H1 (cell line): ENCODE measurements around the gene C12orf56. TPM values are rescaled to one million over a fixed set of nuclear protein-coding genes. Genes with fewer than 3 reads are reported as not detected.

Experiments
- CTCF ChIA-PET: fragments of 300-600 bp; sonication (Branson Sonifier 250); formaldehyde crosslinking; loops from one replicate; lab custom pipeline; 2021; ENCODE audit not compliant: partially characterized antibody; lab: Charles Lee
- POLR2A ChIA-PET: fragments of 300-600 bp; sonication (Branson Sonifier 250); formaldehyde crosslinking; loops from one replicate; lab custom pipeline; 2021; ENCODE audit warnings: inconsistent platforms; ENCODE audit not compliant: partially characterized antibody; lab: Charles Lee
- DNase-seq, 2 experiments: peaks; one replicate each; pipeline versions ENCODE4 v3.0.0 to v3.0.0-alpha.2; 2010 to 2022; ENCODE audit warnings: low spot score in 2 of 2, low read depth in 1 of 2, mixed read lengths in 1 of 2
- FAIRE-seq: peaks from 2 replicates; lab custom pipeline; 2011; peaks lifted over from hg19 to GRCh38; lab: Jason Lieb, UNC
- H2AFZ ChIP-seq: 2 replicates; pipeline ENCODE4 v1.8.1; 2012; ENCODE audit warnings: low read length, inconsistent platforms
- H2AK5ac ChIP-seq: 2 replicates; pipeline ENCODE4 v1.6.1; 2013; ENCODE audit warnings: low read depth, low read length
- H2BK120ac ChIP-seq: replicated peaks from 2 replicates; pipeline ENCODE3; 2013; ENCODE audit warnings: low read depth, low read length, inconsistent platforms
- H2BK12ac ChIP-seq: 2 replicates; pipeline ENCODE4 v1.6.1; 2013; ENCODE audit warnings: low read depth, low read length
- H2BK15ac ChIP-seq: 2 replicates; pipeline ENCODE4 v1.6.1; 2013; ENCODE audit warnings: low read length
- H2BK20ac ChIP-seq: 2 replicates; pipeline ENCODE4 v1.6.1; 2013; ENCODE audit warnings: low read length
- H2BK5ac ChIP-seq: 2 replicates; pipeline ENCODE4 v1.6.1; 2013; ENCODE audit warnings: low read depth, low read length
- H3K14ac ChIP-seq: 2 replicates; pipeline ENCODE4 v1.6.1; 2013; ENCODE audit warnings: inconsistent platforms; ENCODE audit not compliant: insufficient read length
- H3K18ac ChIP-seq: 2 replicates; pipeline ENCODE4 v1.6.1; 2013; ENCODE audit warnings: low read length; ENCODE audit errors: extremely low read depth
- H3K23ac ChIP-seq: 2 replicates; pipeline ENCODE4 v1.6.1; 2013; ENCODE audit warnings: inconsistent platforms; ENCODE audit not compliant: insufficient read length
- H3K23me2 ChIP-seq: 2 replicates; pipeline ENCODE4 v1.6.1; 2013; ENCODE audit warnings: low read depth, low read length
- H3K27ac ChIP-seq: 2 replicates; pipeline ENCODE4 v1.6.1; 2011; ENCODE audit warnings: low read depth, low read length, inconsistent platforms
- H3K27me3 ChIP-seq, 4 experiments: replicated peaks in 1 of 4; 1 replicate in 1 of 4; 2 replicates in 3 of 4; pipeline versions ENCODE4 v1.6.1 to v1.8.1; 2011 to 2013; ENCODE audit warnings: low read length in 3 of 4, mild to moderate bottlenecking in 3 of 4, inconsistent platforms in 2 of 4, mixed read lengths in 2 of 4, moderate library complexity in 1 of 4; ENCODE audit not compliant: control insufficient read depth in 3 of 4, insufficient read depth in 3 of 4; ENCODE audit errors: extremely low read depth in 1 of 4
- H3K36me3 ChIP-seq, 4 experiments: 2 replicates each; pipeline versions ENCODE4 v1.6.1 to v1.8.1; 2011 to 2013; ENCODE audit warnings: mild to moderate bottlenecking in 4 of 4, low read length in 3 of 4, moderate library complexity in 2 of 4, control low read depth in 1 of 4, inconsistent platforms in 1 of 4; ENCODE audit not compliant: insufficient read depth in 4 of 4, control insufficient read depth in 2 of 4
- H3K4ac ChIP-seq: replicated peaks from 2 replicates; pipeline ENCODE3; 2013; ENCODE audit warnings: low read length, low read depth, mixed read lengths, inconsistent platforms; ENCODE audit not compliant: insufficient read length
- H3K4me1 ChIP-seq, 4 experiments: replicated peaks in 1 of 4; 1 replicate in 1 of 4; 2 replicates in 3 of 4; pipeline versions ENCODE4 v1.6.1 to v1.8.1; 2011 to 2013; ENCODE audit warnings: low read length in 3 of 4, inconsistent platforms in 2 of 4, mixed read lengths in 1 of 4; ENCODE audit not compliant: insufficient read depth in 4 of 4, control insufficient read depth in 3 of 4
- H3K4me2 ChIP-seq, 2 experiments: 2 replicates each; pipeline versions ENCODE4 v1.6.1 to v1.8.1; 2011 to 2013; ENCODE audit warnings: low read depth in 2 of 2, low read length in 2 of 2, control low read depth in 1 of 2, inconsistent platforms in 1 of 2, mild to moderate bottlenecking in 1 of 2; ENCODE audit not compliant: insufficient read depth in 1 of 2
- H3K4me3 ChIP-seq, 4 experiments: fragments of 200-600, 300-600 bp in 1 of 4; sonication (generic), shearing (Covaris generic), sonication (Bioruptor Twin) in 1 of 4; 2 replicates each; pipeline versions ENCODE4 v1.5.1 to v1.8.1; 2011 to 2016; ENCODE audit warnings: low read length in 4 of 4, low read depth in 3 of 4, control low read depth in 2 of 4, inconsistent platforms in 2 of 4, mild to moderate bottlenecking in 2 of 4, mixed read lengths in 1 of 4, moderate library complexity in 1 of 4; ENCODE audit not compliant: insufficient read depth in 2 of 4; ENCODE audit errors: extremely low read depth in 1 of 4
- H3K56ac ChIP-seq: replicated peaks from 2 replicates; pipeline ENCODE3; 2013; ENCODE audit warnings: low read depth, mild to moderate bottlenecking, mixed read lengths, low read length, inconsistent platforms; ENCODE audit not compliant: insufficient read length
- H3K79me1 ChIP-seq: 2 replicates; pipeline ENCODE4 v1.6.1; 2013; ENCODE audit warnings: low read depth, low read length, control low read depth
- H3K79me2 ChIP-seq, 2 experiments: 2 replicates each; pipeline versions ENCODE4 v1.6.1 to v1.8.1; 2012 to 2013; ENCODE audit warnings: low read length in 2 of 2, mild to moderate bottlenecking in 2 of 2, inconsistent platforms in 1 of 2; ENCODE audit not compliant: insufficient read depth in 2 of 2, control insufficient read depth in 1 of 2
- H3K9ac ChIP-seq, 4 experiments: replicated peaks in 1 of 4; 1 replicate in 1 of 4; 2 replicates in 3 of 4; pipeline versions ENCODE4 v1.6.1 to v1.8.1; 2011 to 2013; ENCODE audit warnings: low read depth in 3 of 4, low read length in 3 of 4, control low read depth in 2 of 4, mild to moderate bottlenecking in 2 of 4, moderate library complexity in 2 of 4, inconsistent platforms in 1 of 4; ENCODE audit errors: extremely low read depth in 1 of 4
- H3K9me3 ChIP-seq, 2 experiments: 2 replicates each; pipeline versions ENCODE4 v1.6.1 to v1.8.1; 2012 to 2013; ENCODE audit warnings: mild to moderate bottlenecking in 2 of 2, moderate library complexity in 2 of 2, control low read depth in 1 of 2, inconsistent platforms in 1 of 2, low read depth in 1 of 2, low read length in 1 of 2, mixed read lengths in 1 of 2; ENCODE audit not compliant: insufficient read depth in 2 of 2
- H4K20me1 ChIP-seq, 2 experiments: replicated peaks in 1 of 2; 2 replicates each; pipeline versions ENCODE3 to v1.8.1; 2011 to 2013; ENCODE audit warnings: inconsistent platforms in 2 of 2, low read length in 2 of 2, mild to moderate bottlenecking in 1 of 2; ENCODE audit not compliant: insufficient read depth in 2 of 2, control insufficient read depth in 1 of 2
- H4K5ac ChIP-seq: 2 replicates; pipeline ENCODE4 v1.6.1; 2013; ENCODE audit warnings: low read length, low read depth, mixed read lengths, inconsistent platforms; ENCODE audit not compliant: insufficient read length
- H4K8ac ChIP-seq: 2 replicates; pipeline ENCODE4 v1.8.0; 2013; ENCODE audit warnings: mild to moderate bottlenecking, moderate library complexity, low read length, inconsistent platforms; ENCODE audit not compliant: insufficient read depth; ENCODE audit errors: extremely low read depth
- H4K91ac ChIP-seq: replicated peaks from 2 replicates; pipeline ENCODE3; 2013; ENCODE audit warnings: low read length, mixed read lengths, inconsistent platforms; ENCODE audit not compliant: insufficient read length
- EZH2 ChIP-seq: fragments of 200-600 bp; sonication (generic); IDR thresholded peaks from 2 replicates; pipeline ENCODE4 v1.7.1; 2012; ENCODE audit warnings: low read depth, mild to moderate bottlenecking, moderate library complexity, low read length, inconsistent platforms; ENCODE audit not compliant: severe bottlenecking
- WGBS, 2 experiments: shearing (Covaris generic) in 1 of 2; methylation state at CpG; one replicate each; pipeline versions ENCODE4 v1.1.6 to v1.1.7; 2013 to 2015; ENCODE audit warnings: low lambda C conversion rate in 2 of 2, mixed read lengths in 2 of 2, inconsistent platforms in 1 of 2, low coverage in 1 of 2, missing lambda C conversion rate in 1 of 2; ENCODE audit not compliant: insufficient replicate concordance in 2 of 2, insufficient coverage in 1 of 2, insufficient read length in 1 of 2; ENCODE audit errors: extremely low coverage in 1 of 2, missing lambda C conversion rate in 1 of 2; 5-methylcytosine and 5-hydroxymethylcytosine counted together
- polyA plus RNA-seq, 7 experiments: library from polyadenylated mRNA; depleted of rRNA in 3 of 7; stranded (reverse) in 5 of 7; unstranded in 2 of 7; fragments of >200 nt in 5 of 7; fragments of 200-250 nt in 2 of 7; gene quantifications; 1 replicate in 5 of 7; 2 replicates in 1 of 7; 4 replicates in 1 of 7; pipeline versions ENCODE4 v1.2.1 to v1.2.3, GENCODE V29; 2011 to 2013; ENCODE audit warnings: missing spikeins in 2 of 7, mixed read lengths in 2 of 7
- total RNA-seq: library from RNA; stranded (reverse); fragmentation: NEBNext Ultra II Directional; extraction: Animal tissue kit (Norgen Biotek cat#: 25700); gene quantifications from 2 replicates; pipeline ENCODE4 v1.2.1, GENCODE V29; 2021

Gene C12orf56
- total and polyA plus RNA-seq, 2 of the 8 experiments (the other 6 are each of a cell fraction or from before 2014, with no cell fraction given), result 1.1 to 2.9 TPM

GRCh38 chr12:64286521-64286920, 104.0 kb downstream of the C12orf56 start:
- H4K91ac ChIP-seq, result no peak overlapping the region
- H2BK20ac ChIP-seq, result no peak overlapping the region
- no peak overlapping the region for H2BK15ac ChIP-seq
- no peak overlapping the region for H3K9ac ChIP-seq
- H2BK120ac ChIP-seq, result no peak overlapping the region
- H4K5ac ChIP-seq, result no peak overlapping the region
- WGBS, 2 experiments, result 66% methylated on average over 4 of the region's 4 CpGs; no CpG with 5 or more reads in 1 of the 2 experiments
- H4K20me1 ChIP-seq, result no peaks in the 10 kb centered on the region
- no peak overlapping the region for H3K56ac ChIP-seq
- no peak overlapping the region for H4K8ac ChIP-seq
- FAIRE-seq (no peak), DNase-seq (no peak)
- no peaks in the 10 kb centered on the region for H3K36me3 ChIP-seq
- H2BK5ac ChIP-seq, result no peak overlapping the region
- POLR2A ChIA-PET, result interaction anchor here (0.5 kb wide), 1 partner anchor 9 kb away, joined by 3 read pairs; no protein-coding TSS in a partner anchor
- no peaks in the 10 kb centered on the region for H3K79me2 ChIP-seq
- no peak overlapping the region for H3K23ac ChIP-seq
- H3K23me2 ChIP-seq, result no peaks in the 10 kb centered on the region
- H3K4me3 ChIP-seq, result no peak overlapping the region
- H3K27me3 ChIP-seq, result no peaks in the 10 kb centered on the region
- no peak overlapping the region for H2AK5ac ChIP-seq
- no peak overlapping the region for H3K4ac ChIP-seq
- no peak overlapping the region for H2AFZ ChIP-seq
- no peak overlapping the region for H3K4me2 ChIP-seq
- no peaks in the 10 kb centered on the region for H3K4me1 ChIP-seq
- CTCF ChIA-PET, result interaction anchor here (1.2 kb wide), 1 partner anchor 11 kb away, joined by 3 read pairs; no protein-coding TSS in a partner anchor
- H3K27ac ChIP-seq, result no peak overlapping the region
- no peak overlapping the region for H2BK12ac ChIP-seq
- H3K14ac ChIP-seq, result no peak overlapping the region
- no peaks in the 10 kb centered on the region for H3K79me1 ChIP-seq
- no peaks in the 10 kb centered on the region for H3K9me3 ChIP-seq
- no peak for TF ChIP-seq EZH2
- no peak overlapping the region for H3K18ac ChIP-seq
